Endothelial cell (in vitro differentiated cells): ENCODE data around the gene GREB1L. TPM values are rescaled to one million over a fixed set of nuclear protein-coding genes. Genes with fewer than 3 reads are reported as not detected.

Experiments
- DNase-seq: peaks from one replicate; pipeline ENCODE4 v3.0.0; 2021; ENCODE audit warnings: low spot score
- H3K27ac Mint-ChIP-seq: one replicate; pipeline ENCODE4 v1.8.0; 2021; ENCODE audit warnings: mixed read lengths, inconsistent platforms; ENCODE audit not compliant: unreplicated experiment
- H3K27me3 Mint-ChIP-seq: one replicate; pipeline ENCODE4 v1.8.0; 2021; ENCODE audit warnings: mild to moderate bottlenecking, moderate library complexity, mixed read lengths, inconsistent platforms; ENCODE audit not compliant: unreplicated experiment
- H3K36me3 Mint-ChIP-seq: one replicate; pipeline ENCODE4 v1.8.0; 2021; ENCODE audit warnings: mild to moderate bottlenecking, low read depth, mixed read lengths, inconsistent platforms; ENCODE audit not compliant: unreplicated experiment
- H3K4me1 Mint-ChIP-seq: one replicate; pipeline ENCODE4 v1.8.0; 2021; ENCODE audit warnings: mild to moderate bottlenecking, mixed read lengths, inconsistent platforms; ENCODE audit not compliant: unreplicated experiment
- H3K4me3 Mint-ChIP-seq: one replicate; pipeline ENCODE4 v1.8.0; 2021; ENCODE audit warnings: mild to moderate bottlenecking, mixed read lengths, inconsistent platforms; ENCODE audit not compliant: unreplicated experiment
- H3K9me3 Mint-ChIP-seq: one replicate; pipeline ENCODE4 v1.8.0; 2021; ENCODE audit warnings: mixed read lengths, inconsistent platforms; ENCODE audit not compliant: unreplicated experiment
- CTCF ChIP-seq: fragments of 200-600 bp; sonication (generic); IDR thresholded peaks from one replicate; pipeline ENCODE4 v1.5.0; 2021; ENCODE audit warnings: antibody characterized with exemption; ENCODE audit not compliant: unreplicated experiment
- total RNA-seq: library from RNA; stranded (reverse); fragmentation: NEBNext Ultra II Directional; extraction: Animal tissue kit (Norgen Biotek cat#: 25700); gene quantifications from one replicate; pipeline ENCODE4 v1.2.1, GENCODE V29; 2021; ENCODE audit not compliant: unreplicated experiment

GREB1L gene
- total RNA-seq, 1 donor from 2014 or later: 105 TPM

- Mint-ChIP-seq H3K9me3 (no peaks in the 10 kb centered on the region), H3K27me3 (peaks cover 2% of the 10 kb centered on the region), H3K36me3 (peaks cover 28% of the 10 kb centered on the region), H3K4me1 (peaks cover 11% of the 10 kb centered on the region), H3K27ac (no peak overlapping the region), H3K4me3 (peak overlapping the region; percentile 17)
- DNase-seq: peak; percentile 42
- peak; percentile 56 for TF ChIP-seq CTCF
Measured at GRCh38 chr18:21444465-21445212, 202.6 kb downstream of the GREB1L start.

GRCh38 chr18:21448299-21448698, 206.3 kb downstream of the GREB1L start:
- Mint-ChIP-seq H3K4me3 (no peak overlapping the region), H3K27ac (no peak overlapping the region), H3K4me1 (peaks cover 21% of the 10 kb centered on the region), H3K9me3 (no peaks in the 10 kb centered on the region), H3K27me3 (no peaks in the 10 kb centered on the region), H3K36me3 (peaks cover 25% of the 10 kb centered on the region)
- DNase-seq: no peak
- no peak for TF ChIP-seq CTCF

- Mint-ChIP-seq H3K4me3 (no peak overlapping the region), H3K27ac (no peak overlapping the region), H3K4me1 (peaks cover 18% of the 10 kb centered on the region), H3K36me3 (peaks cover 25% of the 10 kb centered on the region), H3K9me3 (no peaks in the 10 kb centered on the region), H3K27me3 (no peaks in the 10 kb centered on the region)
- DNase-seq: no peak
- TF ChIP-seq CTCF: no peak
Measured at GRCh38 chr18:21449367-21450290, 207.6 kb downstream of the GREB1L start.

GRCh38 chr18:21450503-21450902, 208.5 kb downstream of the GREB1L start:
- Mint-ChIP-seq H3K4me3 (peak overlapping the region; percentile 47), H3K27ac (no peak overlapping the region), H3K36me3 (peaks cover 28% of the 10 kb centered on the region), H3K27me3 (no peaks in the 10 kb centered on the region), H3K9me3 (no peaks in the 10 kb centered on the region), H3K4me1 (peaks cover 18% of the 10 kb centered on the region)
- no peak for TF ChIP-seq CTCF
- no peak for DNase-seq
